ENCODE results near the gene HOXA1. TPM values are rescaled to one million over a fixed set of nuclear protein-coding genes. Genes with fewer than 3 reads are reported as not detected.

Gene HOXA1
- total and polyA plus RNA-seq, 2 of the 8 experiments (the other 6 are each of a cell fraction or from before 2014, with no cell fraction given) = not detected

DNA sequence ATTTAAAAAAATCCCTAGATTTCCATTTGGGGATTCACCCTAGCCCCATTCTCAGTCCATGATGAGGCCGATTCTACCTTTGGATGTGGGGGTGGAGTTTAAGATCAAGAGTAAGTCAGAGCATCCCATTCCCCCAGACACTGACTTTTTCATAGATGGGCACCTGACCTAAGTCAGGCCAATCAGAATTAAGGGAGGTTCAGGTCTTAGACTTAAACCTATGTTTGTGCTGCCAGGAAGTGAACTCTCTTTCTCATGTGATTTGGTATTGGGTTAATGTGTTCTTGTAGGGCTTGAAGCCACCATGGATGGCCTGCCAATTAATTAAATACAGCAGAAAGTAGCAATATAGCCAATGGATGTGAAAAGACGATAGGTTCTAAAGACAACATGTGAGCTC, 30.1 kb downstream of the HOXA1 start (continued):
- no peak for TF ChIP-seq BRCA1 (IDR thresholded peaks at IDR 0.05; ENCODE audit: low read depth, low read length)
- TF ChIP-seq BCL11A (IDR thresholded peaks at IDR 0.05; ENCODE audit: low read depth in 2 of 2, low read length in 2 of 2) = no peak
- no peak for TF ChIP-seq CBX8 (IDR thresholded peaks at IDR 0.05; ENCODE audit: borderline replicate concordance, low read depth, low read length)
- TF ChIP-seq CREB1 (IDR thresholded peaks at IDR 0.05) = no peak
- TF ChIP-seq POLR2A (IDR thresholded peaks at IDR 0.05; ENCODE audit: control extremely low read depth in 1 of 2, low read depth in 2 of 2, low read length in 2 of 2) = no peak
- no peak for TF ChIP-seq CHD2 (IDR thresholded peaks at IDR 0.05; ENCODE audit: low read length)
